Endothelial cell of umbilical vein (primary cell): ENCODE results near the gene TEP1. TPM values are rescaled to one million over a fixed set of nuclear protein-coding genes. Genes with fewer than 3 reads are reported as not detected.

ENCODE experiments used
- BruUV-seq: library from RNA; stranded (reverse); fragments of 400-500 nt; replicated peaks from 2 replicates; lab custom pipeline; 2021; lab: Mats Ljungman, UMichigan
- CTCF ChIA-PET: fragments of 300-600, 350-600 bp; sonication (Branson Sonifier 250); formaldehyde crosslinking; loops from one replicate; lab custom pipeline; 2021; ENCODE audit warnings: antibody characterized with exemption, inconsistent platforms; lab: Charles Lee
- POLR2A ChIA-PET: fragments of 300-600, 350-600 bp; sonication (Branson Sonifier 250); formaldehyde crosslinking; loops from one replicate; lab custom pipeline; 2021; ENCODE audit warnings: antibody characterized with exemption, inconsistent platforms; lab: Charles Lee
- DNase-seq: peaks from one replicate; pipeline ENCODE4 v3.0.0-alpha.2; 2011; ENCODE audit warnings: low read depth, low spot score
- FAIRE-seq: peaks from 2 replicates; lab custom pipeline; 2011; peaks lifted over from hg19 to GRCh38; lab: Jason Lieb, UNC
- H2AFZ ChIP-seq: 2 replicates; pipeline ENCODE4 v1.6.0; 2012; ENCODE audit warnings: low read depth, low read length, control low read depth, inconsistent platforms
- H3K27ac ChIP-seq: 2 replicates; pipeline ENCODE4 v1.5.1; 2011; ENCODE audit warnings: low read depth, mild to moderate bottlenecking, control low read depth, low read length, moderate library complexity; ENCODE audit not compliant: insufficient read depth
- H3K27me3 ChIP-seq, 2 experiments: 2 replicates each; pipeline versions ENCODE4 v1.6.0 to v1.6.1; 2011; ENCODE audit warnings: low read length in 2 of 2, mixed read lengths in 1 of 2; ENCODE audit not compliant: control insufficient read depth in 2 of 2, insufficient read depth in 2 of 2
- H3K36me3 ChIP-seq, 2 experiments: 2 replicates in 1 of 2; 3 replicates in 1 of 2; pipeline ENCODE4 v1.5.1; 2011; ENCODE audit warnings: low read length in 2 of 2, mild to moderate bottlenecking in 1 of 2, moderate library complexity in 1 of 2; ENCODE audit not compliant: control insufficient read depth in 2 of 2, insufficient read depth in 2 of 2; ENCODE audit errors: extremely low read depth in 1 of 2
- H3K4me1 ChIP-seq: 3 replicates; pipeline ENCODE4 v1.5.1; 2011; ENCODE audit warnings: mild to moderate bottlenecking, low read length; ENCODE audit not compliant: control insufficient read depth, insufficient read depth; ENCODE audit errors: extremely low read depth
- H3K4me2 ChIP-seq: 2 replicates; pipeline ENCODE4 v1.6.1; 2011; ENCODE audit warnings: low read length, control low read depth, mixed read lengths; ENCODE audit not compliant: insufficient read depth
- H3K4me3 ChIP-seq, 3 experiments: fragments of 200-600 bp in 1 of 3; sonication (generic), shearing (Covaris generic) in 1 of 3; replicated peaks in 1 of 3; 2 replicates each; pipeline ENCODE4 v1.5.1; 2011 to 2016; ENCODE audit warnings: control low read depth in 3 of 3, low read length in 3 of 3, mild to moderate bottlenecking in 2 of 3, inconsistent platforms in 1 of 3, low read depth in 1 of 3, moderate library complexity in 1 of 3; ENCODE audit not compliant: insufficient read depth in 1 of 3
- H3K79me2 ChIP-seq: 2 replicates; pipeline ENCODE4 v1.6.0; 2012; ENCODE audit warnings: low read length, inconsistent platforms; ENCODE audit not compliant: control insufficient read depth, insufficient read depth
- H3K9ac ChIP-seq: replicated peaks from 2 replicates; pipeline ENCODE3; 2011; ENCODE audit warnings: low read length, control low read depth; ENCODE audit not compliant: insufficient read depth; ENCODE audit errors: extremely low read depth
- H3K9me1 ChIP-seq: replicated peaks from 3 replicates; pipeline ENCODE4 v1.6.0; 2011; ENCODE audit warnings: mild to moderate bottlenecking, low read length; ENCODE audit not compliant: control insufficient read depth, insufficient read depth; ENCODE audit errors: extremely low read depth
- H3K9me3 ChIP-seq: replicated peaks from 2 replicates; pipeline ENCODE4 v1.5.1; 2012; ENCODE audit warnings: low read length, inconsistent platforms; ENCODE audit not compliant: control insufficient read depth, insufficient read depth
- H4K20me1 ChIP-seq: replicated peaks from 2 replicates; pipeline ENCODE3; 2011; ENCODE audit warnings: mild to moderate bottlenecking, low read length; ENCODE audit not compliant: control insufficient read depth, insufficient read depth; ENCODE audit errors: extremely low read depth
- EZH2 ChIP-seq: IDR thresholded peaks from 2 replicates; pipeline ENCODE4 v1.6.1; 2012; ENCODE audit warnings: borderline replicate concordance, low read depth, mild to moderate bottlenecking, moderate library complexity, low read length, inconsistent platforms; ENCODE audit not compliant: severe bottlenecking
- FOS ChIP-seq: IDR thresholded peaks from 2 replicates; pipeline ENCODE4 v1.6.1; 2011; ENCODE audit warnings: mild to moderate bottlenecking, low read length, moderate library complexity, borderline replicate concordance; ENCODE audit not compliant: insufficient read depth
- GATA2 ChIP-seq: IDR thresholded peaks from 2 replicates; pipeline ENCODE4 v1.7.0; 2011; ENCODE audit warnings: low read depth, mild to moderate bottlenecking, moderate library complexity, mixed read lengths, low read length; ENCODE audit not compliant: insufficient read length, insufficient read depth
- JUN ChIP-seq: IDR thresholded peaks from 2 replicates; pipeline ENCODE4 v1.6.1; 2011; ENCODE audit warnings: borderline replicate concordance, low read depth; ENCODE audit not compliant: insufficient read length, insufficient read depth
- MYC ChIP-seq: IDR thresholded peaks from one replicate; pipeline ENCODE4 v1.6.1; 2011; ENCODE audit warnings: mild to moderate bottlenecking, low read depth, low read length
- POLR2A ChIP-seq: IDR thresholded peaks from 2 replicates; pipeline ENCODE4 v1.6.1; 2012; ENCODE audit warnings: low read depth, mild to moderate bottlenecking, control low read depth, low read length
- POLR2AphosphoS5 ChIP-seq: IDR thresholded peaks from 2 replicates; pipeline ENCODE4 v1.6.1; 2012; ENCODE audit warnings: low read depth, mild to moderate bottlenecking, control low read depth, low read length, moderate library complexity; ENCODE audit not compliant: insufficient read depth
- dilution Hi-C: fragments of 300-500 bp; cut with MboI; formaldehyde crosslinking; loops from one replicate; pipeline ENCODE4 v1.15.0; 2019; ENCODE audit warnings: low sequenced_read_pairs; ENCODE audit not compliant: extremely low pct_ligation_motif_present
- intact Hi-C: fragments of 100-400 bp; cut with micrococcal nuclease; formaldehyde crosslinking; loops from one replicate; pipeline ENCODE4 v1.10.0; 2022
- polyA plus RNA-seq, 4 experiments: library from polyadenylated mRNA; depleted of rRNA in 3 of 4; stranded (reverse) in 3 of 4; unstranded in 1 of 4; fragments of >200 nt; gene quantifications; 2 replicates each; pipeline versions ENCODE4 v1.2.1 to v1.2.3, GENCODE V29; 2011 to 2012; ENCODE audit warnings: missing spikeins in 1 of 4
- total RNA-seq: library from RNA; stranded (reverse); gene quantifications from 2 replicates; pipeline ENCODE4 v1.2.3, GENCODE V29; 2021
- TF ChIP-seq, protein P1 (sequence below): IDR thresholded peaks from 2 replicates; pipeline ENCODE4 v1.6.1; 2011; ENCODE audit not compliant: insufficient read depth, insufficient read length
- TF ChIP-seq, protein P2 (sequence below), 2 donors: IDR thresholded peaks; 1 replicate in 1 of 2; 2 replicates in 1 of 2; pipeline ENCODE4 v1.5.1; 2011; ENCODE audit warnings: low read length in 2 of 2, mild to moderate bottlenecking in 2 of 2, moderate library complexity in 2 of 2, control low read depth in 1 of 2, inconsistent platforms in 1 of 2, low read depth in 1 of 2; ENCODE audit not compliant: insufficient read depth in 1 of 2; ENCODE audit errors: extremely low read depth in 1 of 2

The TEP1 gene
- total and polyA plus RNA-seq, 2 donors (not counting 3 experiments of a cell fraction or from before 2014, with no cell fraction given): 19.6 to 44.6 TPM

DNA sequence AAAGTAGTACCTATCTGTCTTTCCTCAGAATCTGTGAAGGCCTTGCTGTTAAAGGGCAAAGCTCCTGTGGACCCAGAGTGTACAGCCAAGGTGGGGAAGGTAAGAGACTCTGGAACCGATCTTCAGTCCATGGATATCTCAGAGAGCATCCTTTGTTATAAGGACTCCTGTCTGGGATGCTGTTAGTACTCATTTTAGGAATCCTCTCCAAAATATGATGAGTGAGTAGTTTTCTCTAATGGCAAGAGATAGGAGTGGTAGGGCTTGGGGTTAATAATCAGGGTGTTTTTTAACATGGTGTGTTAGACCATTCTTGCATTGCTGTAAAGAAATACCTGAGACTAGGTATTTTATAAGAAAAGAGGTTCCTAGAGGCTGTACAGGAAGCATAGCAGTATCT, 67.9 kb downstream of the TEP1 start:
- no peaks in the 10 kb centered on the region for H3K9me1 ChIP-seq
- no peak overlapping the region for H3K4me2 ChIP-seq
- BruUV-seq: no TSS peak
- dilution Hi-C loops: no loop called here
- H3K9me3 ChIP-seq: no peaks in the 10 kb centered on the region
- H3K27me3 ChIP-seq: no peaks in the 10 kb centered on the region
- TF ChIP-seq, protein P1, sequence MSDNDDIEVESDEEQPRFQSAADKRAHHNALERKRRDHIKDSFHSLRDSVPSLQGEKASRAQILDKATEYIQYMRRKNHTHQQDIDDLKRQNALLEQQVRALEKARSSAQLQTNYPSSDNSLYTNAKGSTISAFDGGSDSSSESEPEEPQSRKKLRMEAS: no peak
- TF ChIP-seq, protein P2, sequence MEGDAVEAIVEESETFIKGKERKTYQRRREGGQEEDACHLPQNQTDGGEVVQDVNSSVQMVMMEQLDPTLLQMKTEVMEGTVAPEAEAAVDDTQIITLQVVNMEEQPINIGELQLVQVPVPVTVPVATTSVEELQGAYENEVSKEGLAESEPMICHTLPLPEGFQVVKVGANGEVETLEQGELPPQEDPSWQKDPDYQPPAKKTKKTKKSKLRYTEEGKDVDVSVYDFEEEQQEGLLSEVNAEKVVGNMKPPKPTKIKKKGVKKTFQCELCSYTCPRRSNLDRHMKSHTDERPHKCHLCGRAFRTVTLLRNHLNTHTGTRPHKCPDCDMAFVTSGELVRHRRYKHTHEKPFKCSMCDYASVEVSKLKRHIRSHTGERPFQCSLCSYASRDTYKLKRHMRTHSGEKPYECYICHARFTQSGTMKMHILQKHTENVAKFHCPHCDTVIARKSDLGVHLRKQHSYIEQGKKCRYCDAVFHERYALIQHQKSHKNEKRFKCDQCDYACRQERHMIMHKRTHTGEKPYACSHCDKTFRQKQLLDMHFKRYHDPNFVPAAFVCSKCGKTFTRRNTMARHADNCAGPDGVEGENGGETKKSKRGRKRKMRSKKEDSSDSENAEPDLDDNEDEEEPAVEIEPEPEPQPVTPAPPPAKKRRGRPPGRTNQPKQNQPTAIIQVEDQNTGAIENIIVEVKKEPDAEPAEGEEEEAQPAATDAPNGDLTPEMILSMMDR (IDR thresholded peaks at IDR 0.05; ENCODE audit: extremely low read depth in 1 of 2, insufficient read depth in 1 of 2, low read depth in 1 of 2, low read length in 2 of 2): no peak
- no peak for TF ChIP-seq JUN
- no peak for TF ChIP-seq EZH2
- POLR2A ChIA-PET: no interaction called here
- no peak for DNase-seq
- no peak overlapping the region for H2AFZ ChIP-seq
- CTCF ChIA-PET: interaction anchor here (6.4 kb wide), 1 partner anchor 17 kb away, joined by 73 read pairs; no protein-coding TSS in a partner anchor
- peaks cover 19% of the 10 kb centered on the region for H3K4me1 ChIP-seq
- no peaks in the 10 kb centered on the region for H4K20me1 ChIP-seq
- H3K27ac ChIP-seq: no peak overlapping the region
- FAIRE-seq: no peak
- H3K4me3 ChIP-seq: no peak overlapping the region
- peaks cover 14% of the 10 kb centered on the region for H3K79me2 ChIP-seq
- intact Hi-C loops: no loop called here
- H3K9ac ChIP-seq: no peak overlapping the region
- H3K36me3 ChIP-seq: peaks cover 0 to 3% of the 10 kb centered on the region in 2 experiments

DNA sequence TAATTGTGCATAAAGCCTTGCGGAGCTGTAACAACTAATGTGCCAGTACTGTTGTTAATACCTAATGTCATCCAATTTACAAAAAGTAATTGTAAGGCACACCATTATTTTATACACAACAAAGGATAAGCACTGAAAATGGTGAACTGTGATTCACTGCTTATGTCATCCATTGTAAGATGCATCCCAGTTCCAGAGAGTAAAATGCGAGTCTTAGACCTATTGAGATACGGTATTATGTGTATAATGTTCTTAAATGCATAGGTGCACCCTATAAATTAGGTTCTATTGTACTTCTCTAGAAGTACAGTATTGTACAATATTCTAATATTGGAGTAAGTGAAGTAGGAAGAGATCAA, 69.5 kb downstream of the TEP1 start:
- FAIRE-seq (peak; percentile 50), DNase-seq (no peak)
- TF ChIP-seq MYC: no peak
- no peak for TF ChIP-seq EZH2
- TF ChIP-seq JUN: no peak
- TF ChIP-seq GATA2: no peak
- no peak for TF ChIP-seq POLR2A
- peak; percentile 20 for TF ChIP-seq FOS
- TF ChIP-seq, protein P2 (IDR thresholded peaks at IDR 0.05; ENCODE audit: extremely low read depth in 1 of 2, insufficient read depth in 1 of 2, low read depth in 1 of 2, low read length in 2 of 2): no peak
- TF ChIP-seq POLR2AphosphoS5: no peak
- TF ChIP-seq, protein P1: no peak

More for the DNA sequence above, 69.5 kb downstream of the TEP1 start:
- Histone ChIP-seq H3K9ac (peak overlapping the region; percentile 98), H3K4me3 (peak overlapping the region; percentile 73 to 95 (median 78)), H4K20me1 (no peaks in the 10 kb centered on the region), H3K9me3 (no peaks in the 10 kb centered on the region), H3K4me1 (peaks cover 11% of the 10 kb centered on the region), H3K36me3 (peaks cover 0 to 3% of the 10 kb centered on the region in 2 experiments), H2AFZ (peak overlapping the region; percentile 60), H3K9me1 (no peaks in the 10 kb centered on the region), H3K27ac (peak overlapping the region; percentile 85), H3K4me2 (peak overlapping the region; percentile 93), H3K27me3 (no peaks in the 10 kb centered on the region), H3K79me2 (peaks cover 14% of the 10 kb centered on the region)
- POLR2A ChIA-PET: interaction anchor here (0.8 to 3.0 kb wide), 14 partner anchors 9 to 338 kb away, joined by 3 to 37 read pairs (median 9); partner anchors contain the start of genes APEX1, CCNB1IP1, OSGEP and PIP4P1
- intact Hi-C loops (no loop called here), dilution Hi-C loops (no loop called here)
- CTCF ChIA-PET: interaction anchor here (0.8 to 6.4 kb wide), 11 partner anchors 11 to 627 kb away, joined by 3 to 73 read pairs (median 4); partner anchors contain the start of genes APEX1, CCNB1IP1 and OSGEP
- BruUV-seq: TSS peak; percentile 74
